Measurements from ENCODE around the gene CZIB. TPM values are rescaled to one million over a fixed set of nuclear protein-coding genes. Genes with fewer than 3 reads are reported as not detected.

Gene CZIB
- total and polyA plus RNA-seq, 2 of the 8 experiments (the other 6 are each of a cell fraction or from before 2014, with no cell fraction given), result 46.5 to 48.0 TPM

DNA sequence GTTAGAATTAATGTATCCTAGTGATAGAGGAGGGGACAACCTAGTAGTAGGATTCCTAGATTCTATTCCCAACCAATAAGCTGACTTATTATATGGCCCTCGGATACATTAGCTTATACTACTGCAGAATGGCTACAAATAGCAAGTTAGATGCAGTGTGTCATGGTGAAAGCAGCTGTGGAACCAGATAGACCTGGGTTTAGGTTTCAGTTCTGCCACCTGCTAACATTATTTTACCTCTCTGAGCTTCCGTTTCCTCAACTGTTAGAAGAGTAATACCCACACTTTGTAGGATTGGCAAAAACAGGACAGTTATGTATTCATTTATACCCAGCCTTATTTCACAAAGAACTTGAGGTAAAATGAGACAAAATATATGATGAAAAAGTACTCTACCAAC is 39.5 kb upstream of the CZIB start (continued):
- TF ChIP-seq, protein P1, sequence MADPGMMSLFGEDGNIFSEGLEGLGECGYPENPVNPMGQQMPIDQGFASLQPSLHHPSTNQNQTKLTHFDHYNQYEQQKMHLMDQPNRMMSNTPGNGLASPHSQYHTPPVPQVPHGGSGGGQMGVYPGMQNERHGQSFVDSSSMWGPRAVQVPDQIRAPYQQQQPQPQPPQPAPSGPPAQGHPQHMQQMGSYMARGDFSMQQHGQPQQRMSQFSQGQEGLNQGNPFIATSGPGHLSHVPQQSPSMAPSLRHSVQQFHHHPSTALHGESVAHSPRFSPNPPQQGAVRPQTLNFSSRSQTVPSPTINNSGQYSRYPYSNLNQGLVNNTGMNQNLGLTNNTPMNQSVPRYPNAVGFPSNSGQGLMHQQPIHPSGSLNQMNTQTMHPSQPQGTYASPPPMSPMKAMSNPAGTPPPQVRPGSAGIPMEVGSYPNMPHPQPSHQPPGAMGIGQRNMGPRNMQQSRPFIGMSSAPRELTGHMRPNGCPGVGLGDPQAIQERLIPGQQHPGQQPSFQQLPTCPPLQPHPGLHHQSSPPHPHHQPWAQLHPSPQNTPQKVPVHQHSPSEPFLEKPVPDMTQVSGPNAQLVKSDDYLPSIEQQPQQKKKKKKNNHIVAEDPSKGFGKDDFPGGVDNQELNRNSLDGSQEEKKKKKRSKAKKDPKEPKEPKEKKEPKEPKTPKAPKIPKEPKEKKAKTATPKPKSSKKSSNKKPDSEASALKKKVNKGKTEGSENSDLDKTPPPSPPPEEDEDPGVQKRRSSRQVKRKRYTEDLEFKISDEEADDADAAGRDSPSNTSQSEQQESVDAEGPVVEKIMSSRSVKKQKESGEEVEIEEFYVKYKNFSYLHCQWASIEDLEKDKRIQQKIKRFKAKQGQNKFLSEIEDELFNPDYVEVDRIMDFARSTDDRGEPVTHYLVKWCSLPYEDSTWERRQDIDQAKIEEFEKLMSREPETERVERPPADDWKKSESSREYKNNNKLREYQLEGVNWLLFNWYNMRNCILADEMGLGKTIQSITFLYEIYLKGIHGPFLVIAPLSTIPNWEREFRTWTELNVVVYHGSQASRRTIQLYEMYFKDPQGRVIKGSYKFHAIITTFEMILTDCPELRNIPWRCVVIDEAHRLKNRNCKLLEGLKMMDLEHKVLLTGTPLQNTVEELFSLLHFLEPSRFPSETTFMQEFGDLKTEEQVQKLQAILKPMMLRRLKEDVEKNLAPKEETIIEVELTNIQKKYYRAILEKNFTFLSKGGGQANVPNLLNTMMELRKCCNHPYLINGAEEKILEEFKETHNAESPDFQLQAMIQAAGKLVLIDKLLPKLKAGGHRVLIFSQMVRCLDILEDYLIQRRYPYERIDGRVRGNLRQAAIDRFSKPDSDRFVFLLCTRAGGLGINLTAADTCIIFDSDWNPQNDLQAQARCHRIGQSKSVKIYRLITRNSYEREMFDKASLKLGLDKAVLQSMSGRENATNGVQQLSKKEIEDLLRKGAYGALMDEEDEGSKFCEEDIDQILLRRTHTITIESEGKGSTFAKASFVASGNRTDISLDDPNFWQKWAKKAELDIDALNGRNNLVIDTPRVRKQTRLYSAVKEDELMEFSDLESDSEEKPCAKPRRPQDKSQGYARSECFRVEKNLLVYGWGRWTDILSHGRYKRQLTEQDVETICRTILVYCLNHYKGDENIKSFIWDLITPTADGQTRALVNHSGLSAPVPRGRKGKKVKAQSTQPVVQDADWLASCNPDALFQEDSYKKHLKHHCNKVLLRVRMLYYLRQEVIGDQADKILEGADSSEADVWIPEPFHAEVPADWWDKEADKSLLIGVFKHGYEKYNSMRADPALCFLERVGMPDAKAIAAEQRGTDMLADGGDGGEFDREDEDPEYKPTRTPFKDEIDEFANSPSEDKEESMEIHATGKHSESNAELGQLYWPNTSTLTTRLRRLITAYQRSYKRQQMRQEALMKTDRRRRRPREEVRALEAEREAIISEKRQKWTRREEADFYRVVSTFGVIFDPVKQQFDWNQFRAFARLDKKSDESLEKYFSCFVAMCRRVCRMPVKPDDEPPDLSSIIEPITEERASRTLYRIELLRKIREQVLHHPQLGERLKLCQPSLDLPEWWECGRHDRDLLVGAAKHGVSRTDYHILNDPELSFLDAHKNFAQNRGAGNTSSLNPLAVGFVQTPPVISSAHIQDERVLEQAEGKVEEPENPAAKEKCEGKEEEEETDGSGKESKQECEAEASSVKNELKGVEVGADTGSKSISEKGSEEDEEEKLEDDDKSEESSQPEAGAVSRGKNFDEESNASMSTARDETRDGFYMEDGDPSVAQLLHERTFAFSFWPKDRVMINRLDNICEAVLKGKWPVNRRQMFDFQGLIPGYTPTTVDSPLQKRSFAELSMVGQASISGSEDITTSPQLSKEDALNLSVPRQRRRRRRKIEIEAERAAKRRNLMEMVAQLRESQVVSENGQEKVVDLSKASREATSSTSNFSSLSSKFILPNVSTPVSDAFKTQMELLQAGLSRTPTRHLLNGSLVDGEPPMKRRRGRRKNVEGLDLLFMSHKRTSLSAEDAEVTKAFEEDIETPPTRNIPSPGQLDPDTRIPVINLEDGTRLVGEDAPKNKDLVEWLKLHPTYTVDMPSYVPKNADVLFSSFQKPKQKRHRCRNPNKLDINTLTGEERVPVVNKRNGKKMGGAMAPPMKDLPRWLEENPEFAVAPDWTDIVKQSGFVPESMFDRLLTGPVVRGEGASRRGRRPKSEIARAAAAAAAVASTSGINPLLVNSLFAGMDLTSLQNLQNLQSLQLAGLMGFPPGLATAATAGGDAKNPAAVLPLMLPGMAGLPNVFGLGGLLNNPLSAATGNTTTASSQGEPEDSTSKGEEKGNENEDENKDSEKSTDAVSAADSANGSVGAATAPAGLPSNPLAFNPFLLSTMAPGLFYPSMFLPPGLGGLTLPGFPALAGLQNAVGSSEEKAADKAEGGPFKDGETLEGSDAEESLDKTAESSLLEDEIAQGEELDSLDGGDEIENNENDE (IDR thresholded peaks at IDR 0.05; ENCODE audit: insufficient replicate concordance, low read length), result no peak
- TF ChIP-seq, protein P2, sequence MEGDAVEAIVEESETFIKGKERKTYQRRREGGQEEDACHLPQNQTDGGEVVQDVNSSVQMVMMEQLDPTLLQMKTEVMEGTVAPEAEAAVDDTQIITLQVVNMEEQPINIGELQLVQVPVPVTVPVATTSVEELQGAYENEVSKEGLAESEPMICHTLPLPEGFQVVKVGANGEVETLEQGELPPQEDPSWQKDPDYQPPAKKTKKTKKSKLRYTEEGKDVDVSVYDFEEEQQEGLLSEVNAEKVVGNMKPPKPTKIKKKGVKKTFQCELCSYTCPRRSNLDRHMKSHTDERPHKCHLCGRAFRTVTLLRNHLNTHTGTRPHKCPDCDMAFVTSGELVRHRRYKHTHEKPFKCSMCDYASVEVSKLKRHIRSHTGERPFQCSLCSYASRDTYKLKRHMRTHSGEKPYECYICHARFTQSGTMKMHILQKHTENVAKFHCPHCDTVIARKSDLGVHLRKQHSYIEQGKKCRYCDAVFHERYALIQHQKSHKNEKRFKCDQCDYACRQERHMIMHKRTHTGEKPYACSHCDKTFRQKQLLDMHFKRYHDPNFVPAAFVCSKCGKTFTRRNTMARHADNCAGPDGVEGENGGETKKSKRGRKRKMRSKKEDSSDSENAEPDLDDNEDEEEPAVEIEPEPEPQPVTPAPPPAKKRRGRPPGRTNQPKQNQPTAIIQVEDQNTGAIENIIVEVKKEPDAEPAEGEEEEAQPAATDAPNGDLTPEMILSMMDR (IDR thresholded peaks at IDR 0.05; ENCODE audit: control extremely low read depth in 1 of 3, insufficient read depth in 1 of 3, low read depth in 1 of 3, low read length in 3 of 3), result no peak
- TF ChIP-seq EGR1 (IDR thresholded peaks at IDR 0.05; ENCODE audit: borderline replicate concordance, low read depth, low read length) (no peak), RFX5 (IDR thresholded peaks at IDR 0.05; ENCODE audit: borderline replicate concordance, low read depth, low read length) (no peak), GABPA (IDR thresholded peaks at IDR 0.05; ENCODE audit: borderline replicate concordance, insufficient read depth, low read length) (no peak)
